ENCODE data around the gene EFHD2.
"Not testable (repeated sequence)": the region's sequence is repeated elsewhere in the genome, so short reads cannot be mapped to it uniquely, and the experiment has no call there.

The EFHD2 gene

DNA sequence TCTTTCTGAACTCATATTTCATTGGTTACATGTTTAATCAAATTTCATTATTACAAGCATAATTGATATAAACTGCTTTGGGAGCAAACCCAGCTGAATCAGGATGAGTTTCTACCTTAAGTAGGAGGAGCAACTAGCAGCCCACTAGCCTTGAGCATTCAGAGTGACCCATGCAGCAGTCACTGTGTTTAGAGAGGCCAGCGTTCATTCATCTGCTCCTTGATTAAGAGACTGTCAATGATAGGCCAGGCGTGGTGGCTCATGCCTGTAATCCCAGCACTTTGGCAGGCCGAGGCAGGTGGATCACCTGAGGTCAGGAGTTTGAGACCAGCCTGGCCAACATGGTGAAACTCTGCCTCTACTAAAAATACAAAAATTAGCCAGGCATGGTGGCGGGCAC is 48.7 kb downstream of the EFHD2 start:
- H3K4me3 ChIP-seq (replicated peaks; ENCODE audit: insufficient read depth, low read length); DNase-seq (ENCODE audit: low read depth in 1 of 2, low spot score in 1 of 2): not testable (repeated sequence)

GRCh38 chr1:15459771-15460707 is 50.4 kb downstream of the EFHD2 start:
- H3K27me3 ChIP-seq (ENCODE audit: insufficient read depth, poor library complexity, severe bottlenecking): no peaks in the 10 kb centered on the region
- no peak for TF ChIP-seq GABPA (IDR thresholded peaks at IDR 0.05; ENCODE audit: low read depth)
- no peak for TF ChIP-seq CTCF (IDR thresholded peaks at IDR 0.05; ENCODE audit: insufficient read depth, low read length)
- TF ChIP-seq, protein P1, sequence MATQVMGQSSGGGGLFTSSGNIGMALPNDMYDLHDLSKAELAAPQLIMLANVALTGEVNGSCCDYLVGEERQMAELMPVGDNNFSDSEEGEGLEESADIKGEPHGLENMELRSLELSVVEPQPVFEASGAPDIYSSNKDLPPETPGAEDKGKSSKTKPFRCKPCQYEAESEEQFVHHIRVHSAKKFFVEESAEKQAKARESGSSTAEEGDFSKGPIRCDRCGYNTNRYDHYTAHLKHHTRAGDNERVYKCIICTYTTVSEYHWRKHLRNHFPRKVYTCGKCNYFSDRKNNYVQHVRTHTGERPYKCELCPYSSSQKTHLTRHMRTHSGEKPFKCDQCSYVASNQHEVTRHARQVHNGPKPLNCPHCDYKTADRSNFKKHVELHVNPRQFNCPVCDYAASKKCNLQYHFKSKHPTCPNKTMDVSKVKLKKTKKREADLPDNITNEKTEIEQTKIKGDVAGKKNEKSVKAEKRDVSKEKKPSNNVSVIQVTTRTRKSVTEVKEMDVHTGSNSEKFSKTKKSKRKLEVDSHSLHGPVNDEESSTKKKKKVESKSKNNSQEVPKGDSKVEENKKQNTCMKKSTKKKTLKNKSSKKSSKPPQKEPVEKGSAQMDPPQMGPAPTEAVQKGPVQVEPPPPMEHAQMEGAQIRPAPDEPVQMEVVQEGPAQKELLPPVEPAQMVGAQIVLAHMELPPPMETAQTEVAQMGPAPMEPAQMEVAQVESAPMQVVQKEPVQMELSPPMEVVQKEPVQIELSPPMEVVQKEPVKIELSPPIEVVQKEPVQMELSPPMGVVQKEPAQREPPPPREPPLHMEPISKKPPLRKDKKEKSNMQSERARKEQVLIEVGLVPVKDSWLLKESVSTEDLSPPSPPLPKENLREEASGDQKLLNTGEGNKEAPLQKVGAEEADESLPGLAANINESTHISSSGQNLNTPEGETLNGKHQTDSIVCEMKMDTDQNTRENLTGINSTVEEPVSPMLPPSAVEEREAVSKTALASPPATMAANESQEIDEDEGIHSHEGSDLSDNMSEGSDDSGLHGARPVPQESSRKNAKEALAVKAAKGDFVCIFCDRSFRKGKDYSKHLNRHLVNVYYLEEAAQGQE (IDR thresholded peaks at IDR 0.05; ENCODE audit: insufficient replicate concordance, low read depth): no peak
- TF ChIP-seq POLR2AphosphoS5 (IDR thresholded peaks at IDR 0.05; ENCODE audit: low read depth): no peak
- TF ChIP-seq SPI1 (IDR thresholded peaks at IDR 0.05; ENCODE audit: borderline replicate concordance, low read depth): no peak
- H3K4me3 ChIP-seq (replicated peaks; ENCODE audit: insufficient read depth, low read length): no peak overlapping the region
- H3K27ac ChIP-seq (replicated peaks): no peak overlapping the region
- DNase-seq (ENCODE audit: low read depth in 1 of 2, low spot score in 1 of 2): no peak

More for the DNA sequence above, 48.7 kb downstream of the EFHD2 start:
- H3K27me3 ChIP-seq (ENCODE audit: insufficient read depth, poor library complexity, severe bottlenecking); H3K27ac ChIP-seq (replicated peaks): not testable (repeated sequence)

DNA sequence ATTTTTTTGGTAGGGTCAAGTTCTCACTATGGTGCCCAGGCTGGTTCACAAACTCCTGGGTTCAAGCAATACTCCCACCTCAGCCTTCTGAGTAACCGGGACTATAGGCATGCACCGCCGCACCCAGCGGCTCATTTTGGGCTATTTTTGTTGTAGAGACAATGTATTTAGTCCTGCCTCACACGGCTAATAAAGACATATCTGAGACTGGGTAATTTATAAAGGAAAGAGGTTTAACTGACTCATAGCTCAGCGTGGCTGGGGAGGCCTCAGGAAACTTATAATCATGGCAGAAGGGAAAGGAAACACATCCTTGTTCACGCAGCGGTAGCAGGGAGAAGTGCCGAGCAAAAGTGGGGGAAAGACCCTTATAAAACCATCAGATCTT is 51.0 kb downstream of the EFHD2 start:
- Histone ChIP-seq H3K27me3 (ENCODE audit: insufficient read depth, poor library complexity, severe bottlenecking) (no peaks in the 10 kb centered on the region), H3K27ac (replicated peaks) (no peak overlapping the region), H3K4me3 (replicated peaks; ENCODE audit: insufficient read depth, low read length) (no peak overlapping the region)
- TF ChIP-seq GABPA (IDR thresholded peaks at IDR 0.05; ENCODE audit: low read depth) (no peak), CTCF (IDR thresholded peaks at IDR 0.05; ENCODE audit: insufficient read depth, low read length) (no peak), POLR2AphosphoS5 (IDR thresholded peaks at IDR 0.05; ENCODE audit: low read depth) (no peak), SPI1 (IDR thresholded peaks at IDR 0.05; ENCODE audit: borderline replicate concordance, low read depth) (no peak)
- TF ChIP-seq, protein P1 (IDR thresholded peaks at IDR 0.05; ENCODE audit: insufficient replicate concordance, low read depth): no peak
- DNase-seq (ENCODE audit: low read depth in 1 of 2, low spot score in 1 of 2): no peak

- DNase-seq (ENCODE audit: low read depth in 1 of 2, low spot score in 1 of 2); H3K4me3 ChIP-seq (replicated peaks; ENCODE audit: insufficient read depth, low read length); H3K27me3 ChIP-seq (ENCODE audit: insufficient read depth, poor library complexity, severe bottlenecking); H3K27ac ChIP-seq (replicated peaks): not testable (repeated sequence)
These were observed 53.5 kb downstream of the EFHD2 start for GRCh38 chr1:15463064-15463800.

GRCh38 chr1:15463926-15464322 is 54.2 kb downstream of the EFHD2 start:
- not testable (repeated sequence) for H3K4me3 ChIP-seq (replicated peaks; ENCODE audit: insufficient read depth, low read length); H3K27ac ChIP-seq (replicated peaks)

More at GRCh38 chr1:15463926-15464322, 54.2 kb downstream of the EFHD2 start:
- H3K27me3 ChIP-seq (ENCODE audit: insufficient read depth, poor library complexity, severe bottlenecking); DNase-seq (ENCODE audit: low read depth in 1 of 2, low spot score in 1 of 2): not testable (repeated sequence)

Data from HL-60 (cell line).